ENCODE data around the gene MAGEA9.
"Not testable (repeated sequence)": the region's sequence is repeated elsewhere in the genome, so short reads cannot be mapped to it uniquely, and the experiment has no call there.

- TF ChIP-seq CTCF (IDR thresholded peaks at IDR 0.05; ENCODE audit: borderline replicate concordance, extremely low read depth, low read length, poor library complexity, severe bottlenecking); EZH2 (IDR thresholded peaks at IDR 0.05; ENCODE audit: borderline replicate concordance, low read depth, low read length, severe bottlenecking): not testable (repeated sequence)
Observed at GRCh38 chrX:149770344-149770743, 11.4 kb upstream of the MAGEA9 start.

Measured in DND-41 (cell line).